ENCODE results near the gene COL4A2.

GRCh38 chr13:110266983-110267382 is 40.1 kb upstream of the COL4A2 start:
- no peak for TF ChIP-seq CTCF (optimal IDR thresholded peaks at IDR 0.05 in 1 of 3, IDR thresholded peaks at IDR 0.05 in 1 of 3, conservative IDR thresholded peaks at IDR 0.05 in 1 of 3; ENCODE audit: extremely low read depth in 1 of 3, insufficient read depth in 2 of 3, low read length in 3 of 3)
- no peak for TF ChIP-seq EZH2 (IDR thresholded peaks at IDR 0.05; ENCODE audit: low read length)

Data from keratinocyte (primary cell).